Keratinocyte (primary cell): ENCODE data around the gene FHL1.

Experiments used
- EZH2 ChIP-seq: IDR thresholded peaks from one replicate; pipeline ENCODE4 v1.6.1; 2012; ENCODE audit warnings: inconsistent platforms, mild to moderate bottlenecking, low read length, moderate library complexity
- TF ChIP-seq, protein P1 (sequence below), 3 experiments: IDR thresholded peaks in 1 of 3; conservative IDR thresholded peaks in 1 of 3; optimal IDR thresholded peaks in 1 of 3; 2 replicates in 2 of 3; 3 replicates in 1 of 3; pipeline versions ENCODE3 to v1.5.1; 2011; ENCODE audit warnings: low read length in 3 of 3, mild to moderate bottlenecking in 3 of 3, moderate library complexity in 2 of 3, control low read depth in 1 of 3, inconsistent platforms in 1 of 3; ENCODE audit not compliant: insufficient read depth in 2 of 3; ENCODE audit errors: extremely low read depth in 1 of 3

DNA sequence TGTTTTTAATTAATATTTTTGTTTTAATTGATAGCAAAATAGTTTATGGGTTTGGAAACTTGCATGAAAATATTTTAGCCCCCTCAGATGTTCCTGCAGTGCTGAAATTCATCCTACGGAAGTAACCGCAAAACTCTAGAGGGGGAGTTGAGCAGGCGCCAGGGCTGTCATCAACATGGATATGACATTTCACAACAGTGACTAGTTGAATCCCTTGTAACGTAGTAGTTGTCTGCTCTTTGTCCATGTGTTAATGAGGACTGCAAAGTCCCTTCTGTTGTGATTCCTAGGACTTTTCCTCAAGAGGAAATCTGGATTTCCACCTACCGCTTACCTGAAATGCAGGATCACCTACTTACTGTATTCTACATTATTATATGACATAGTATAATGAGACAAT is 63.5 kb downstream of the FHL1 start:
- TF ChIP-seq, protein P1, sequence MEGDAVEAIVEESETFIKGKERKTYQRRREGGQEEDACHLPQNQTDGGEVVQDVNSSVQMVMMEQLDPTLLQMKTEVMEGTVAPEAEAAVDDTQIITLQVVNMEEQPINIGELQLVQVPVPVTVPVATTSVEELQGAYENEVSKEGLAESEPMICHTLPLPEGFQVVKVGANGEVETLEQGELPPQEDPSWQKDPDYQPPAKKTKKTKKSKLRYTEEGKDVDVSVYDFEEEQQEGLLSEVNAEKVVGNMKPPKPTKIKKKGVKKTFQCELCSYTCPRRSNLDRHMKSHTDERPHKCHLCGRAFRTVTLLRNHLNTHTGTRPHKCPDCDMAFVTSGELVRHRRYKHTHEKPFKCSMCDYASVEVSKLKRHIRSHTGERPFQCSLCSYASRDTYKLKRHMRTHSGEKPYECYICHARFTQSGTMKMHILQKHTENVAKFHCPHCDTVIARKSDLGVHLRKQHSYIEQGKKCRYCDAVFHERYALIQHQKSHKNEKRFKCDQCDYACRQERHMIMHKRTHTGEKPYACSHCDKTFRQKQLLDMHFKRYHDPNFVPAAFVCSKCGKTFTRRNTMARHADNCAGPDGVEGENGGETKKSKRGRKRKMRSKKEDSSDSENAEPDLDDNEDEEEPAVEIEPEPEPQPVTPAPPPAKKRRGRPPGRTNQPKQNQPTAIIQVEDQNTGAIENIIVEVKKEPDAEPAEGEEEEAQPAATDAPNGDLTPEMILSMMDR (optimal IDR thresholded peaks at IDR 0.05 in 1 of 3, IDR thresholded peaks at IDR 0.05 in 1 of 3, conservative IDR thresholded peaks at IDR 0.05 in 1 of 3; ENCODE audit: extremely low read depth in 1 of 3, insufficient read depth in 2 of 3, low read length in 3 of 3) = no peak
- no peak for TF ChIP-seq EZH2
